Ascending aorta (tissue), 2 donors: Measurements from ENCODE around the gene NRBP1. TPM values are rescaled to one million over a fixed set of nuclear protein-coding genes. Genes with fewer than 3 reads are reported as not detected.

Source experiments
- DNase-seq, 2 donors: peaks; one replicate each; pipeline ENCODE4 v3.0.0-alpha.2; 2019; ENCODE audit warnings: low spot score in 2 of 2
- H3K27ac ChIP-seq, 2 donors: fragments of 200-600 bp; sonication (generic); one replicate each; pipeline ENCODE4 v1.5.1; 2016 to 2017; ENCODE audit warnings: mild to moderate bottlenecking in 1 of 2
- H3K27me3 ChIP-seq: fragments of 200-600 bp; sonication (generic); one replicate; pipeline ENCODE4 v1.5.1; 2017
- H3K36me3 ChIP-seq, 2 donors: fragments of 200-600 bp; sonication (generic); one replicate each; pipeline ENCODE4 v1.5.1; 2016
- H3K4me1 ChIP-seq, 2 donors: fragments of 200-600 bp; sonication (generic); one replicate each; pipeline ENCODE4 v1.5.1; 2016 to 2017; ENCODE audit warnings: mild to moderate bottlenecking in 1 of 2
- H3K4me3 ChIP-seq, 2 donors: fragments of 200-600 bp; sonication (generic); one replicate each; pipeline ENCODE4 v1.5.1; 2016 to 2017; ENCODE audit warnings: mild to moderate bottlenecking in 1 of 2
- H3K9me3 ChIP-seq, 2 donors: fragments of 200-600 bp; sonication (generic); one replicate each; pipeline ENCODE4 v1.5.1; 2016
- CTCF ChIP-seq, 3 experiments: fragments of 200-600 bp in 2 of 3; fragments of 450-650 bp in 1 of 3; sonication (generic) in 2 of 3; IDR thresholded peaks; one replicate each; pipeline ENCODE4 v1.5.1; 2016 to 2019; ENCODE audit warnings: antibody characterized with exemption in 3 of 3, mild to moderate bottlenecking in 1 of 3, moderate library complexity in 1 of 3
- intact Hi-C: fragments of 100-400 bp; cut with DNase I; formaldehyde crosslinking; loops from one replicate; pipeline ENCODE4 v1.15.1; 2023
- total RNA-seq: library from RNA; depleted of rRNA; stranded (reverse); fragments of >200 nt; gene quantifications from one replicate; pipeline ENCODE4 v1.1.0, GENCODE V29; 2016

Gene NRBP1
- total RNA-seq, 1 donor from 2014 or later, result 42.1 TPM

- H3K4me1 ChIP-seq, result no peaks in the 10 kb centered on the region
- intact Hi-C loops, result no loop called here
- no peak overlapping the region for H3K4me3 ChIP-seq
- TF ChIP-seq CTCF (IDR thresholded peaks at IDR 0.05), result no peak
- no peaks in the 10 kb centered on the region for H3K27me3 ChIP-seq
- no peak overlapping the region for H3K27ac ChIP-seq
- DNase-seq, result no peak
- no peaks in the 10 kb centered on the region for H3K9me3 ChIP-seq
- peaks cover 38 to 50% of the 10 kb centered on the region in 2 donors for H3K36me3 ChIP-seq
Measured at GRCh38 chr2:27448381-27448780, 19.9 kb downstream of the NRBP1 start.

- no peak for TF ChIP-seq CTCF (IDR thresholded peaks at IDR 0.05)
- no peak for DNase-seq
Measured at GRCh38 chr2:27451095-27451494, 22.7 kb downstream of the NRBP1 start.

GRCh38 chr2:27453968-27454367, 25.5 kb downstream of the NRBP1 start:
- Histone ChIP-seq H3K27ac (no peak overlapping the region), H3K4me1 (no peaks in the 10 kb centered on the region), H3K4me3 (no peak overlapping the region), H3K9me3 (no peaks in the 10 kb centered on the region), H3K36me3 (peaks cover 74 to 84% of the 10 kb centered on the region in 2 donors), H3K27me3 (no peaks in the 10 kb centered on the region)
- intact Hi-C loops, result no loop called here
- no peak for DNase-seq
- TF ChIP-seq CTCF (IDR thresholded peaks at IDR 0.05), result no peak

More at GRCh38 chr2:27451095-27451494, 22.7 kb downstream of the NRBP1 start:
- Histone ChIP-seq H3K27ac (no peak overlapping the region), H3K9me3 (no peaks in the 10 kb centered on the region), H3K27me3 (no peaks in the 10 kb centered on the region), H3K4me3 (no peak overlapping the region), H3K36me3 (peaks cover 58 to 76% of the 10 kb centered on the region in 2 donors), H3K4me1 (no peaks in the 10 kb centered on the region)
- intact Hi-C loops, result no loop called here

- Histone ChIP-seq H3K36me3 (peaks cover 46 to 64% of the 10 kb centered on the region in 2 donors), H3K27me3 (no peaks in the 10 kb centered on the region), H3K4me1 (no peaks in the 10 kb centered on the region), H3K9me3 (no peaks in the 10 kb centered on the region), H3K4me3 (no peak overlapping the region), H3K27ac (no peak overlapping the region)
- intact Hi-C loops, result no loop called here
- DNase-seq, result no peak
- no peak for TF ChIP-seq CTCF (IDR thresholded peaks at IDR 0.05)
Measured at GRCh38 chr2:27461118-27461517, 32.7 kb downstream of the NRBP1 start.

GRCh38 chr2:27464443-27464842, 36.0 kb downstream of the NRBP1 start:
- H3K27me3 ChIP-seq, result no peaks in the 10 kb centered on the region
- no peaks in the 10 kb centered on the region for H3K9me3 ChIP-seq
- no peak for DNase-seq
- H3K4me1 ChIP-seq, result no peaks in the 10 kb centered on the region
- peaks cover 18 to 30% of the 10 kb centered on the region in 2 donors for H3K36me3 ChIP-seq
- no peak overlapping the region for H3K4me3 ChIP-seq
- intact Hi-C loops, result no loop called here
- no peak overlapping the region for H3K27ac ChIP-seq
- no peak for TF ChIP-seq CTCF (IDR thresholded peaks at IDR 0.05)

- H3K4me3 ChIP-seq, result no peak overlapping the region
- no peaks in the 10 kb centered on the region for H3K27me3 ChIP-seq
- intact Hi-C loops, result no loop called here
- no peak for TF ChIP-seq CTCF (IDR thresholded peaks at IDR 0.05)
- peaks cover 32 to 54% of the 10 kb centered on the region in 2 donors for H3K36me3 ChIP-seq
- DNase-seq, result no peak
- H3K4me1 ChIP-seq, result no peaks in the 10 kb centered on the region
- H3K9me3 ChIP-seq, result no peaks in the 10 kb centered on the region
- no peak overlapping the region for H3K27ac ChIP-seq
Measured at GRCh38 chr2:27471961-27472360, 43.5 kb downstream of the NRBP1 start.
